Measurements from ENCODE around the gene CYP2W1. TPM values are rescaled to one million over a fixed set of nuclear protein-coding genes. Genes with fewer than 3 reads are reported as not detected.
A peak's percentile ranks its signal among the peaks of the same experiment; 100 is the strongest.

The CYP2W1 gene
- total and polyA plus RNA-seq, 8 donors = 6.2 to 16.9 (median 9.0) TPM; not detected in 2

- no peak overlapping the region for H3K27ac ChIP-seq
- intact Hi-C loops (cut with DNase I) = no loop called here
- ATAC-seq = no peak
- H3K27me3 ChIP-seq = peaks cover 0 to 13% of the 10 kb centered on the region in 2 donors
- no peak for TF ChIP-seq CTCF (IDR thresholded peaks at IDR 0.05)
- no peak for DNase-seq
- H3K9me3 ChIP-seq = no peaks in the 10 kb centered on the region
- H3K4me1 ChIP-seq = peaks cover 14 to 22% of the 10 kb centered on the region in 2 donors
- H3K4me3 ChIP-seq = no peak overlapping the region
- H3K36me3 ChIP-seq = peaks cover 0 to 2% of the 10 kb centered on the region in 2 donors
Observed at GRCh38 chr7:978049-978346, 5.0 kb upstream of the CYP2W1 start.

GRCh38 chr7:978416-979091, 4.4 kb upstream of the CYP2W1 start:
- H3K4me3 ChIP-seq = no peak overlapping the region
- TF ChIP-seq CTCF (IDR thresholded peaks at IDR 0.05) = no peak
- no peaks in the 10 kb centered on the region for H3K9me3 ChIP-seq
- H3K36me3 ChIP-seq = no peaks in the 10 kb centered on the region
- no peak overlapping the region for H3K27ac ChIP-seq
- DNase-seq (peak in 1 of 4 donors; percentile 80), ATAC-seq (no peak)
- intact Hi-C loops (cut with DNase I) = no loop called here
- peaks cover 0 to 18% of the 10 kb centered on the region in 2 donors for H3K27me3 ChIP-seq
- peaks cover 9 to 16% of the 10 kb centered on the region in 2 donors for H3K4me1 ChIP-seq

- no peak for DNase-seq
- intact Hi-C loops (cut with DNase I) = no loop called here
- no peaks in the 10 kb centered on the region for H3K36me3 ChIP-seq
- peaks cover 0 to 24% of the 10 kb centered on the region in 2 donors for H3K27me3 ChIP-seq
- ATAC-seq = no peak
- no peaks in the 10 kb centered on the region for H3K9me3 ChIP-seq
- no peak for TF ChIP-seq CTCF (IDR thresholded peaks at IDR 0.05)
- H3K4me1 ChIP-seq = peaks cover 3 to 10% of the 10 kb centered on the region in 2 donors
- no peak overlapping the region for H3K4me3 ChIP-seq
- H3K27ac ChIP-seq = no peak overlapping the region
Observed at GRCh38 chr7:979151-979550, 3.8 kb upstream of the CYP2W1 start.

- TF ChIP-seq CTCF (IDR thresholded peaks at IDR 0.05) = no peak
- no peak for DNase-seq
- Histone ChIP-seq H3K4me1 (peaks cover 0 to 6% of the 10 kb centered on the region in 2 donors), H3K4me3 (no peak overlapping the region), H3K9me3 (no peaks in the 10 kb centered on the region), H3K36me3 (no peaks in the 10 kb centered on the region), H3K27me3 (peaks cover 0 to 33% of the 10 kb centered on the region in 2 donors), H3K27ac (no peak overlapping the region)
- no peak for ATAC-seq
- intact Hi-C loops (cut with DNase I) = no loop called here
Observed at GRCh38 chr7:979886-980571, 3.0 kb upstream of the CYP2W1 start.

- intact Hi-C loops (cut with DNase I) = no loop called here
- H3K4me3 ChIP-seq = no peak overlapping the region
- no peaks in the 10 kb centered on the region for H3K9me3 ChIP-seq
- no peak overlapping the region for H3K27ac ChIP-seq
- no peaks in the 10 kb centered on the region for H3K4me1 ChIP-seq
- peak in 1 of 4 donors; percentile 66 for DNase-seq
- ATAC-seq = no peak
- H3K27me3 ChIP-seq = peaks cover 0 to 52% of the 10 kb centered on the region in 2 donors
- no peak for TF ChIP-seq CTCF (IDR thresholded peaks at IDR 0.05)
- no peaks in the 10 kb centered on the region for H3K36me3 ChIP-seq
Observed at GRCh38 chr7:981793-982510, 1.0 kb upstream of the CYP2W1 start.

All from left lung (tissue), 10 donors.